Breast epithelium (tissue), 3 donors: ENCODE results near the gene SIDT1.

Experiments
- CTCF ChIP-seq, 3 donors: fragments of 450-650 bp; IDR thresholded peaks; one replicate each; pipeline ENCODE4 v1.5.1; 2016 to 2017; ENCODE audit warnings: antibody characterized with exemption in 3 of 3, mild to moderate bottlenecking in 3 of 3, moderate library complexity in 3 of 3
- POLR2A ChIP-seq: fragments of 450-650 bp; IDR thresholded peaks from one replicate; pipeline ENCODE4 v1.6.1; 2016; ENCODE audit warnings: antibody characterized with exemption, mild to moderate bottlenecking, moderate library complexity
- POLR2AphosphoS5 ChIP-seq, 3 donors: sonication (generic); formaldehyde crosslinking; IDR thresholded peaks; one replicate each; pipeline ENCODE4 v1.6.1; 2017; ENCODE audit warnings: antibody characterized with exemption in 3 of 3

- TF ChIP-seq POLR2A: no peak
- no peak for TF ChIP-seq CTCF (IDR thresholded peaks at IDR 0.05)
- no peak for TF ChIP-seq POLR2AphosphoS5 (IDR thresholded peaks at IDR 0.05)
Measured at GRCh38 chr3:113634782-113635474, 102.6 kb downstream of the SIDT1 start.
